Breast epithelium (tissue), 3 donors: ENCODE data around the gene GPR162.

Experiments
- POLR2A ChIP-seq: fragments of 450-650 bp; IDR thresholded peaks from one replicate; pipeline ENCODE4 v1.6.1; 2016; ENCODE audit warnings: antibody characterized with exemption, mild to moderate bottlenecking, moderate library complexity
- TF ChIP-seq, protein P1 (sequence below), 3 donors: fragments of 450-650 bp; IDR thresholded peaks; one replicate each; pipeline ENCODE4 v1.5.1; 2016 to 2017; ENCODE audit warnings: antibody characterized with exemption in 3 of 3, mild to moderate bottlenecking in 3 of 3, moderate library complexity in 3 of 3

DNA sequence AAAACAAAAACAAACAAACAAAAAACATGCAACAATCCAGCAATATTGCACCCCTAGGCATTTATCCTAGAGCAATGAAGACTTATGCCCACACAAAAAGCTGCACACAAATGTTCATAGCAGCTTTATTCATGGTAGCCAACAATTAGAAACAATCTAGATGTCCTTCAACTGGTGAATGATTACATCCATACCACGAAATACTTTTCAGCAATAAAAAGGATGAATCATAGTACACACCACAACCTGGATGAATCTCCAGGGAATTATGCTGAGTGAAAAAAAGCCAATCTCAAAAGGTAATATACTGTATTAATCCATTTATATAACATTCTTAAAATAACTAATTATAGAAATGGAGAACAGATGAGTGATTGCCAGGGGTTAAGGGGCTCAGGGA is 14.5 kb upstream of the GPR162 start:
- TF ChIP-seq, protein P1, sequence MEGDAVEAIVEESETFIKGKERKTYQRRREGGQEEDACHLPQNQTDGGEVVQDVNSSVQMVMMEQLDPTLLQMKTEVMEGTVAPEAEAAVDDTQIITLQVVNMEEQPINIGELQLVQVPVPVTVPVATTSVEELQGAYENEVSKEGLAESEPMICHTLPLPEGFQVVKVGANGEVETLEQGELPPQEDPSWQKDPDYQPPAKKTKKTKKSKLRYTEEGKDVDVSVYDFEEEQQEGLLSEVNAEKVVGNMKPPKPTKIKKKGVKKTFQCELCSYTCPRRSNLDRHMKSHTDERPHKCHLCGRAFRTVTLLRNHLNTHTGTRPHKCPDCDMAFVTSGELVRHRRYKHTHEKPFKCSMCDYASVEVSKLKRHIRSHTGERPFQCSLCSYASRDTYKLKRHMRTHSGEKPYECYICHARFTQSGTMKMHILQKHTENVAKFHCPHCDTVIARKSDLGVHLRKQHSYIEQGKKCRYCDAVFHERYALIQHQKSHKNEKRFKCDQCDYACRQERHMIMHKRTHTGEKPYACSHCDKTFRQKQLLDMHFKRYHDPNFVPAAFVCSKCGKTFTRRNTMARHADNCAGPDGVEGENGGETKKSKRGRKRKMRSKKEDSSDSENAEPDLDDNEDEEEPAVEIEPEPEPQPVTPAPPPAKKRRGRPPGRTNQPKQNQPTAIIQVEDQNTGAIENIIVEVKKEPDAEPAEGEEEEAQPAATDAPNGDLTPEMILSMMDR (IDR thresholded peaks at IDR 0.05): no peak
- TF ChIP-seq POLR2A: no peak
